Right atrium auricular region (tissue), 2 donors: ENCODE results near the gene CLDN10. TPM values are rescaled to one million over a fixed set of nuclear protein-coding genes. Genes with fewer than 3 reads are reported as not detected.
"Not testable (repeated sequence)": the region's sequence is repeated elsewhere in the genome, so short reads cannot be mapped to it uniquely, and the experiment has no call there.

Experiments
- DNase-seq: peaks from one replicate; pipeline ENCODE4 v3.0.0-alpha.2; 2019; ENCODE audit warnings: low spot score
- H3K27ac ChIP-seq, 2 donors: fragments of 200-600 bp; sonication (generic); 1 replicate in 1 of 2; 2 replicates in 1 of 2; pipeline ENCODE4 v1.5.1; 2016 to 2019
- H3K27me3 ChIP-seq, 2 donors: fragments of 200-600 bp; sonication (generic); one replicate each; pipeline versions ENCODE4 v1.5.1 to v1.6.0; 2017 to 2019
- H3K36me3 ChIP-seq: fragments of 200-600 bp; sonication (generic); one replicate; pipeline ENCODE4 v1.5.1; 2016
- H3K4me1 ChIP-seq, 2 donors: fragments of 200-600 bp; sonication (generic); one replicate each; pipeline versions ENCODE4 v1.5.1 to v1.6.0; 2017 to 2019
- H3K4me3 ChIP-seq, 2 donors: fragments of 200-600 bp; sonication (generic); 1 replicate in 1 of 2; 2 replicates in 1 of 2; pipeline ENCODE4 v1.5.1; 2017 to 2019; ENCODE audit warnings: mild to moderate bottlenecking in 1 of 2, moderate library complexity in 1 of 2
- H3K9me3 ChIP-seq, 2 donors: fragments of 200-600 bp; sonication (generic); one replicate each; pipeline ENCODE4 v1.5.1; 2019
- total RNA-seq, 2 donors: library from RNA; depleted of rRNA; stranded (reverse); fragments of >200 nt; gene quantifications; one replicate each; pipeline ENCODE4 v1.1.0, GENCODE V29; 2016
- TF ChIP-seq, protein P1 (sequence below), 2 donors: fragments of 200-600 bp; sonication (generic); IDR thresholded peaks; one replicate each; pipeline ENCODE4 v1.5.1; 2019; ENCODE audit warnings: antibody characterized with exemption in 2 of 2

CLDN10 gene
- total RNA-seq, 2 donors from 2014 or later, result 1.1 TPM; not detected in 1

DNA sequence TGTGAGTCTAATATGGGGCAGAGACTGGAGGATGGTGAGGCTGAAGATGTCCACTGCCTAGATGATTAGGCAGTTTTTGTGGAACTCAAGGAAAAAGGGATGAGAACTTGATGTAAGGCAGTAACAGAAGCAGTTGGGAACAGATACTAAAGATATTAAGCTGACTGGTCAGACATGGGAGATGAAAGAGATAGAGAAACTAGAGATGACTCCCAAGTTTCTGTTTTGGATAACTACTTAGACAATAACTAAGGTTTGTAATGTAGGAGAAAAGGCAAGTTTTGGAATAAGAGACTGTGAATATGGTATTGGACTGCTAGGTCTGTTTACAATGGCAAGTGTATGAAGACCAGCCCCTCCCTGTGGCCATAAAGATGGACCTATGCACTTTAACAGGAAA is 43.5 kb upstream of the CLDN10 start:
- H3K27me3 ChIP-seq, result no peaks in the 10 kb centered on the region
- TF ChIP-seq, protein P1, sequence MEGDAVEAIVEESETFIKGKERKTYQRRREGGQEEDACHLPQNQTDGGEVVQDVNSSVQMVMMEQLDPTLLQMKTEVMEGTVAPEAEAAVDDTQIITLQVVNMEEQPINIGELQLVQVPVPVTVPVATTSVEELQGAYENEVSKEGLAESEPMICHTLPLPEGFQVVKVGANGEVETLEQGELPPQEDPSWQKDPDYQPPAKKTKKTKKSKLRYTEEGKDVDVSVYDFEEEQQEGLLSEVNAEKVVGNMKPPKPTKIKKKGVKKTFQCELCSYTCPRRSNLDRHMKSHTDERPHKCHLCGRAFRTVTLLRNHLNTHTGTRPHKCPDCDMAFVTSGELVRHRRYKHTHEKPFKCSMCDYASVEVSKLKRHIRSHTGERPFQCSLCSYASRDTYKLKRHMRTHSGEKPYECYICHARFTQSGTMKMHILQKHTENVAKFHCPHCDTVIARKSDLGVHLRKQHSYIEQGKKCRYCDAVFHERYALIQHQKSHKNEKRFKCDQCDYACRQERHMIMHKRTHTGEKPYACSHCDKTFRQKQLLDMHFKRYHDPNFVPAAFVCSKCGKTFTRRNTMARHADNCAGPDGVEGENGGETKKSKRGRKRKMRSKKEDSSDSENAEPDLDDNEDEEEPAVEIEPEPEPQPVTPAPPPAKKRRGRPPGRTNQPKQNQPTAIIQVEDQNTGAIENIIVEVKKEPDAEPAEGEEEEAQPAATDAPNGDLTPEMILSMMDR (IDR thresholded peaks at IDR 0.05), result no peak
- no peaks in the 10 kb centered on the region for H3K9me3 ChIP-seq
- H3K36me3 ChIP-seq, result no peaks in the 10 kb centered on the region
- no peak for DNase-seq
- H3K27ac ChIP-seq, result no peak overlapping the region
- H3K4me3 ChIP-seq, result no peak overlapping the region
- no peaks in the 10 kb centered on the region for H3K4me1 ChIP-seq

DNA sequence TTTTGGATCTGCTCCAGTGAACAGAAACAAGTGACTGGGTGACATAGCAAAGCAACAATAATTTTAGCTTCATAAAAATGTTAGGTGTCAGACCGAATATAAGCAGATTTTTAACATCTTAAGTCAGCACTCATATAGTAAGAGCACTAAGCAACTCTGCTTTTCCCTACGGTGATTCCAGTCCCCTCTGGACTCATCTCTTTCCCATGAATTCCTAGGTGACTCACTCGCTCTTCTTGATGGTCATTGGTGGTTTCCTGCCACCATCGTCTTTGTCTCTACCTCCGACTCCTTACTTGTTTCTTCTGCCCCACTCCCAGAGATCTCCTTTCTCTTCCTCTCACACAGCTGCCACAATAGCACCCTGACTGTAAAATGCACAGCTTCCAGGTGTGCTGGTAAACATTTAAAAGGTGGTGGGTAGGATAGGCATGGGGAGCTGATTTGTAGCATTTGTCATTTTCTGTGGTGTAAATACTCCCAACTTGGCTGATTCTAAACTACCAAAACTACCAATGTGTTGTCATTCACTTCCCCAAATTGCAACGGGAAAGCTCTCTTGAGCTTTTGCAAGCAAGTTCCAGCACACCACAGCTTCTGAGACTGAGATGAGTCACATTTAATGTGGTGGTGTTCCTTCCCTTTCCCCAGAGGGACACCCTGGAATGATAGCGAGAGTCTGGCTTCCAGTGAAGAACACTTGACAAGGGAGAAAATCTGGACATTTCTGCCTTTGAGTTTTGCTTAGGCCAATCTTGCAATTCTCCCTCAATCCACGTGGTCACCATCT is 42.8 kb upstream of the CLDN10 start:
- H3K27me3 ChIP-seq, result no peaks in the 10 kb centered on the region
- H3K9me3 ChIP-seq, result no peaks in the 10 kb centered on the region
- TF ChIP-seq, protein P1 (IDR thresholded peaks at IDR 0.05), result no peak
- no peak for DNase-seq
- no peak overlapping the region for H3K4me3 ChIP-seq
- H3K4me1 ChIP-seq, result no peaks in the 10 kb centered on the region
- no peaks in the 10 kb centered on the region for H3K36me3 ChIP-seq
- H3K27ac ChIP-seq, result no peak overlapping the region

DNA sequence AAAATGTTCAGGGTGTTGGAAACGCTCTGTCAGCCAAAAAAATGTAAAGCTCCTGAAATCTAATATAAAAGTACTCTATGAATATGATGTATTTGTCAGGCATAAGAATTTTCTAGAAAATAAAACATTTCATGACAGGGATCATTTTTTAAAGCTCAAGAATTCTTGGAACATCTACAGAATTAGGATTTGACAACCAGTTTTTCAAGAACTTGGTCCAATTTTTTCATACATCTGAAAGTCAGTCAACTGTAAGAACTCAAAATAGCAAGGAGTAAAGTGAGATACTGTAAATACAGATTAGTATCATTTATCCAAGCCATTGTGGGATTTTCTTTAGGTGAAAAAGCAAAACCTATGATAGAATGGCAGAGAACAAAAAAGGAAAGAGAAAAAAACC is 41.6 kb upstream of the CLDN10 start:
- Histone ChIP-seq H3K4me1 (no peaks in the 10 kb centered on the region), H3K27ac (no peak overlapping the region), H3K9me3 (no peaks in the 10 kb centered on the region), H3K4me3 (no peak overlapping the region), H3K36me3 (no peaks in the 10 kb centered on the region), H3K27me3 (no peaks in the 10 kb centered on the region)
- DNase-seq, result no peak
- TF ChIP-seq, protein P1 (IDR thresholded peaks at IDR 0.05), result no peak

DNA sequence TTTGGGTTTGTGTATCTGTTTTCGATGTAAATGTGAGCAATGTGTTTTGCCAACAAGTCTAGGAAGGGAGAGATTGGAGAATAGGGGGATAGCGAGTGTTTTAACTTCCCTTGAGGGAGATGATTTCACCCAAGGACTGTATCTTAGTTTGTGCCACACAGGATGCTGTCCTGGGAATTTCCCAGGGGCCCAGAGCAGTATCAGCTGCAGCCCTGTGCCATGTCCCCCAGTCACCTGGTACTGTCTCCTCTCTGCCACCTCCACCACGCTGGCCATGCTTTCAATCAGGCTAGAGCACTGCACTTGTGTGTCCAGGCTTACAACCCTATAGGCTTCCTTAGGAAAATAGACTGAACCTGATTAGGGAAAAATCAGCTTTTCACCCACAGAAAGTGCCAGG is 40.1 kb upstream of the CLDN10 start:
- no peaks in the 10 kb centered on the region for H3K27me3 ChIP-seq
- no peaks in the 10 kb centered on the region for H3K4me1 ChIP-seq
- no peaks in the 10 kb centered on the region for H3K36me3 ChIP-seq
- TF ChIP-seq, protein P1 (IDR thresholded peaks at IDR 0.05), result no peak
- H3K27ac ChIP-seq, result no peak overlapping the region
- DNase-seq, result no peak
- H3K9me3 ChIP-seq, result no peaks in the 10 kb centered on the region
- H3K4me3 ChIP-seq, result no peak overlapping the region

GRCh38 chr13:95512957-95513356 is 39.6 kb upstream of the CLDN10 start:
- TF ChIP-seq, protein P1 (IDR thresholded peaks at IDR 0.05), result no peak
- H3K36me3 ChIP-seq, result no peaks in the 10 kb centered on the region
- no peak for DNase-seq

GRCh38 chr13:95515606-95516005 is 36.9 kb upstream of the CLDN10 start:
- not testable (repeated sequence) for H3K9me3 ChIP-seq, H3K36me3 ChIP-seq, H3K4me1 ChIP-seq, H3K27ac ChIP-seq, H3K4me3 ChIP-seq, DNase-seq, H3K27me3 ChIP-seq

More at GRCh38 chr13:95512957-95513356, 39.6 kb upstream of the CLDN10 start:
- H3K4me1 ChIP-seq, result no peaks in the 10 kb centered on the region
- no peak overlapping the region for H3K27ac ChIP-seq
- H3K27me3 ChIP-seq, result no peaks in the 10 kb centered on the region
- no peaks in the 10 kb centered on the region for H3K9me3 ChIP-seq
- H3K4me3 ChIP-seq, result no peak overlapping the region
